GM15510 (cell line): ENCODE data around the gene ITGA3.

Experiments used
- POLR2A ChIP-seq: IDR thresholded peaks from 3 replicates; pipeline ENCODE4 v1.6.1; 2011; ENCODE audit warnings: borderline replicate concordance; ENCODE audit not compliant: insufficient read length; ENCODE audit errors: extremely low read depth

ITGA3 gene

GRCh38 chr17:50139185-50139783 lies 83.4 kb downstream of the ITGA3 start:
- TF ChIP-seq POLR2A = no peak
